ENCODE results near the gene LRRFIP1.
A peak's percentile ranks its signal among the peaks of the same experiment; 100 is the strongest.

Gene LRRFIP1

GRCh38 chr2:237689336-237690131 lies 62.1 kb downstream of the LRRFIP1 start:
- DNase-seq = no peak

- no peak for DNase-seq
Measured at GRCh38 chr2:237691029-237691907, 63.9 kb downstream of the LRRFIP1 start.

- DNase-seq = peak; percentile 95
Measured at GRCh38 chr2:237691908-237692600, 64.7 kb downstream of the LRRFIP1 start.

- no peak for DNase-seq
Measured at GRCh38 chr2:237692601-237693290, 65.4 kb downstream of the LRRFIP1 start.

- no peak for DNase-seq
Measured at GRCh38 chr2:237693291-237693994, 66.1 kb downstream of the LRRFIP1 start.

GRCh38 chr2:237694415-237695194 lies 67.2 kb downstream of the LRRFIP1 start:
- no peak for DNase-seq

- DNase-seq = no peak
Measured at GRCh38 chr2:237695201-237695780, 67.9 kb downstream of the LRRFIP1 start.

- DNase-seq = no peak
Measured at GRCh38 chr2:237696461-237696860, 69.1 kb downstream of the LRRFIP1 start.

GRCh38 chr2:237697586-237698357 lies 70.4 kb downstream of the LRRFIP1 start:
- DNase-seq = no peak

GRCh38 chr2:237698358-237698694 lies 70.9 kb downstream of the LRRFIP1 start:
- no peak for DNase-seq

- DNase-seq = no peak
Measured at GRCh38 chr2:237699870-237700511, 72.6 kb downstream of the LRRFIP1 start.

GRCh38 chr2:237700512-237701032 lies 73.2 kb downstream of the LRRFIP1 start:
- peak; percentile 88 for DNase-seq

- DNase-seq = no peak
Measured at GRCh38 chr2:237701033-237701858, 73.9 kb downstream of the LRRFIP1 start.

GRCh38 chr2:237701859-237702390 lies 74.5 kb downstream of the LRRFIP1 start:
- DNase-seq = no peak

- no peak for DNase-seq
Measured at GRCh38 chr2:237702441-237703391, 75.3 kb downstream of the LRRFIP1 start.

- DNase-seq = no peak
Measured at GRCh38 chr2:237704501-237705434, 77.4 kb downstream of the LRRFIP1 start.

Data from left hindlimb (tissue), 1 donor.